AG09309 (cell line): Measurements from ENCODE around the gene DAZAP2.
"Not testable (repeated sequence)": the region's sequence is repeated elsewhere in the genome, so short reads cannot be mapped to it uniquely, and the experiment has no call there.

Experiments used
- DNase-seq: peaks from one replicate; pipeline ENCODE4 v3.0.0-alpha.2; 2010; ENCODE audit warnings: low read depth
- H3K4me3 ChIP-seq: 2 replicates; pipeline ENCODE4 v1.5.1; 2011; ENCODE audit warnings: mild to moderate bottlenecking, low read depth, low read length, moderate library complexity; ENCODE audit not compliant: control insufficient read depth
- TF ChIP-seq, protein P1 (sequence below): IDR thresholded peaks from 2 replicates; pipeline ENCODE4 v1.5.1; 2011; ENCODE audit warnings: mild to moderate bottlenecking, low read depth, low read length, inconsistent platforms; ENCODE audit not compliant: insufficient read depth, control insufficient read depth; ENCODE audit errors: missing control alignments

DAZAP2 gene

GRCh38 chr12:51224625-51225024, 14.0 kb upstream of the DAZAP2 start:
- no peak overlapping the region for H3K4me3 ChIP-seq
- TF ChIP-seq, protein P1, sequence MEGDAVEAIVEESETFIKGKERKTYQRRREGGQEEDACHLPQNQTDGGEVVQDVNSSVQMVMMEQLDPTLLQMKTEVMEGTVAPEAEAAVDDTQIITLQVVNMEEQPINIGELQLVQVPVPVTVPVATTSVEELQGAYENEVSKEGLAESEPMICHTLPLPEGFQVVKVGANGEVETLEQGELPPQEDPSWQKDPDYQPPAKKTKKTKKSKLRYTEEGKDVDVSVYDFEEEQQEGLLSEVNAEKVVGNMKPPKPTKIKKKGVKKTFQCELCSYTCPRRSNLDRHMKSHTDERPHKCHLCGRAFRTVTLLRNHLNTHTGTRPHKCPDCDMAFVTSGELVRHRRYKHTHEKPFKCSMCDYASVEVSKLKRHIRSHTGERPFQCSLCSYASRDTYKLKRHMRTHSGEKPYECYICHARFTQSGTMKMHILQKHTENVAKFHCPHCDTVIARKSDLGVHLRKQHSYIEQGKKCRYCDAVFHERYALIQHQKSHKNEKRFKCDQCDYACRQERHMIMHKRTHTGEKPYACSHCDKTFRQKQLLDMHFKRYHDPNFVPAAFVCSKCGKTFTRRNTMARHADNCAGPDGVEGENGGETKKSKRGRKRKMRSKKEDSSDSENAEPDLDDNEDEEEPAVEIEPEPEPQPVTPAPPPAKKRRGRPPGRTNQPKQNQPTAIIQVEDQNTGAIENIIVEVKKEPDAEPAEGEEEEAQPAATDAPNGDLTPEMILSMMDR = no peak
- DNase-seq = no peak

DNA sequence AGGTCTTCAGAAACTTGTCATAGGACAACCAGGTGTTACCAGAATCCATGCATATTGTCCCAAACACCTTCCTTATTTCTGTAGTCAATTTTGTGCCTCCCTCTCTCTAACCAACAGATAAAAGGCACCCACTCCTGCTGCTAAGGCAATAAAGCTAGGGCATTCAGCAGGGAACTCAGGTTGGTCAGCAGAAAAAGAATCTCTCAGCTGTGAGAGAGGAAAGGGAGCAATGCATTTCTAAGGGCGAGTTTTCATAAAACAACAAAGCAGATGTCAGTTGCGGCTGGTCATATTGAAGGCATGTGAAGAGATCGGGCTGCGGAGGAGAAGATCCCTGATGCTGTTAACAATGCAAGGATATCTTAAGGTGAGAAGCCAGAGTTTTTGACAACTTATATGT, 13.4 kb upstream of the DAZAP2 start:
- TF ChIP-seq, protein P1 = no peak
- DNase-seq = no peak

DNA sequence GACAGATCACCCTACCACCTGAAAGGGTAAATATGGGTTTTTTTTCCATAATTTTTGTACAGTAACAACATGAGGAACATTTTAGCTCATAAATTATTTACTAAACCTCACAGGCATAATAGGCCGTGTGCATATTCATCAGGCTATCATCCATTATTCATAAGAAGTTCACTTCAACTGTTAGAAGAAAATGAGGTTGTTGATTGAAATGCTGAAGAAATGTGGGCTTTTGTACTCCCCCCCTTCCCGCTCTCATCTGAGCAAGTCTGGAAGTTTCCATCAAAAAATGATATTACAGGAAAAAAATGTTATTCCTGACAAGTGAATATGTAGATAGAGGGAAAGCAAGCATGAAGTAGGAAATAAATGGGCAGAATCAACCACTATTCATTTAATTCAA, 12.9 kb upstream of the DAZAP2 start:
- no peak for DNase-seq
- no peak overlapping the region for H3K4me3 ChIP-seq
- TF ChIP-seq, protein P1 = no peak

More for the DNA sequence above, 13.4 kb upstream of the DAZAP2 start:
- no peak overlapping the region for H3K4me3 ChIP-seq

DNA sequence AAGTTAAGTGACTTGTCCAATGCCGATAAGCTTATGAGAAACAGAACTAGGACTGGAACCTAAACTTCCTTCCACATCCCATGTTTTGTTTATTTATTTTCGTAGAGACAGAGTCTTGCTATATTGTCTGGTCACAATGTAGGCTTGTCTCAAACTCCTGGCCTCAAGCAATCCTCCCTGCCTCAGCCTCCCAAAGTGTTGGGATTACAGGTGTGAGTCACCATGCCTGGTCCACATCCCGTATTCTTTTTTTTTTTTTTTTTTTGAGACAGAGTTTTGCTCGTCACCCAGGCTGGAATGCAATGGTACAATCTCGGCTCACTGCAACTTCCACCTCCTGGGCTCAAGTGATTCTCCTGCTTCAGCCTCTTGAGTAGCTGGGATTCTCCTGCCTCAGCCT, 11.5 kb upstream of the DAZAP2 start:
- not testable (repeated sequence) for DNase-seq, H3K4me3 ChIP-seq

GRCh38 chr12:51227962-51228361, 10.7 kb upstream of the DAZAP2 start:
- TF ChIP-seq, protein P1 = no peak
- no peak overlapping the region for H3K4me3 ChIP-seq
- no peak for DNase-seq

DNA sequence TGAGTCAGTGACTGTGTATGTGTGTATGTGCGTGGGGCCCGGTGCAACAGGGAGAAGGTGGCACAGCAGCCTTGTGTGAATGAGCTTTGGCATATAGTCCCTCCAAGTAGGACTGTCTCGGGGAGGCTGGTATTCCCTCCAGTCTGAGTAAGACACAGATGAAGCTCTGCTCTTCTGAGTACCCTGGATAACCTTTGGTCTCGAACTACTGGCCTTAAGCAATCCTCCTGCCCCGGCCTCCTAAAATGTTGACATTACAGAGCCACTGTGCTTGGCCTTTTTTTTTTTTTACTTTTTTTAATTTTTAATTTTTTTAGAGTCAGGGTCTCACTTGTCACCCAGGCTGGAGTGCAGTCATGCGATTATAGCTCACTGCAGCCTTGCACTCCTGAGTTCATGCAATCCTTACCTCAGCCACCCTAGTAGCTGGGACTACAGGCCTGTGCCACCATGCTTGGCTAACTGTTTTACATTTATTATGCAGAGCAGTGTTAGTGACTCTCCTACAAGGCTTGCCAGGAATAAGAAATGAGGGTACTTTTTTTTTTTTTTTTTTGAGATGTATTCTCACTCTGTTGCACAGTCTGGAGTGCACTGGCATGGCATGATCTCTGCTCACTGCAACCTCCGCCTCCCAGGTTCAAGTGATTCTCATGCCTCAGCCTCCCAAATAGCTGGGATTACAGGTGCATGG, 9.4 kb upstream of the DAZAP2 start:
- no peak for DNase-seq
- TF ChIP-seq, protein P1 = no peak
- no peak overlapping the region for H3K4me3 ChIP-seq

DNA sequence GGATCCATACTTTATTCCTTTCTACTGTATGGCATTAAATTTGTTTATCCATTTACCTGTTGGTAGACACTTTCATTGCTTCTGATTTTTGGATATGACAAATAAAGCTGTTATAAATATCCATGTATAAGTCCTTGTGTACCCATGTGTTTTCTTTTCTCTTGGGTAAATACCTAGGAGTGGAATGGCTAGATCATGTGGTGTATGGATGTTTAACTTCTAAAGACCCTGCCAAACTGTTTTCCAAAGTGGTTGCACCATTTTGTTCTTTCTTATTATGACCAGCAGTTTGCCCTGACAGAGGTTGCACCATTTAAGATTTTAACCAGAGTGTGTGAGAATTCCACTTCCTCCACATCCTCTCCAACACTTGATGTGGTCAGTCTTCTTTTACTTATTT, 6.0 kb upstream of the DAZAP2 start:
- no peak overlapping the region for H3K4me3 ChIP-seq
- no peak for DNase-seq
- TF ChIP-seq, protein P1 = no peak
